HepG2 (cell line): ENCODE results near the gene SC5D. TPM values are rescaled to one million over a fixed set of nuclear protein-coding genes. Genes with fewer than 3 reads are reported as not detected.

Experiments
- ADNP ChIP-seq: sonication (generic); formaldehyde crosslinking; IDR thresholded peaks from 2 replicates; pipeline ENCODE4 v1.4.0; 2020; ENCODE audit warnings: missing genetic modification reagents
- AGO1 ChIP-seq: fragments of 200-400 bp; formaldehyde crosslinking; IDR thresholded peaks from 2 replicates; pipeline ENCODE4 v1.6.1; 2017; ENCODE audit warnings: mild to moderate bottlenecking, low read depth, low read length, moderate library complexity; ENCODE audit not compliant: poor library complexity, severe bottlenecking
- EED ChIP-seq: sonication (generic); formaldehyde crosslinking; IDR thresholded peaks from 2 replicates; pipeline ENCODE4 v1.5.0; 2020; ENCODE audit warnings: mild to moderate bottlenecking, missing genetic modification reagents
- EHMT2 ChIP-seq: fragments of 200-600 bp; sonication (generic); IDR thresholded peaks from 2 replicates; pipeline ENCODE4 v1.7.0; 2017; ENCODE audit warnings: antibody characterized with exemption, low read depth, low read length, borderline replicate concordance
- ELF3 ChIP-seq: IDR thresholded peaks from 2 replicates; pipeline ENCODE4 v1.6.1; 2016; ENCODE audit warnings: missing genetic modification reagents, missing compliant biosample characterization
- HDAC1 ChIP-seq: sonication (generic); formaldehyde crosslinking; IDR thresholded peaks from 2 replicates; pipeline ENCODE4 v1.5.1; 2020; ENCODE audit warnings: mild to moderate bottlenecking, missing genetic modification reagents
- HOMEZ ChIP-seq: IDR thresholded peaks from 2 replicates; pipeline ENCODE4 v1.6.1; 2016; ENCODE audit warnings: low read depth
- IRX3 ChIP-seq: sonication (generic); formaldehyde crosslinking; IDR thresholded peaks from 2 replicates; pipeline ENCODE4 v1.8.1; 2023; ENCODE audit warnings: mild to moderate bottlenecking, low read depth, missing genetic modification reagents, borderline replicate concordance
- JUND ChIP-seq: sonication (generic); formaldehyde crosslinking; IDR thresholded peaks from 2 replicates; pipeline ENCODE4 v1.8.0; 2022; ENCODE audit warnings: mild to moderate bottlenecking, missing genetic modification reagents
- KDM6A ChIP-seq: IDR thresholded peaks from 2 replicates; pipeline ENCODE4 v1.6.1; 2016; ENCODE audit warnings: low read depth
- KLF6 ChIP-seq: IDR thresholded peaks from 2 replicates; pipeline ENCODE4 v1.8.0; 2016; ENCODE audit warnings: missing biosample characterization, missing genetic modification reagents
- KLF9 ChIP-seq: IDR thresholded peaks from 2 replicates; pipeline ENCODE4 v1.6.1; 2016; ENCODE audit warnings: low read depth
- MAZ ChIP-seq, 2 experiments: sonication (generic) in 1 of 2; formaldehyde crosslinking in 1 of 2; IDR thresholded peaks; 2 replicates each; pipeline versions ENCODE4 v1.5.0 to v1.6.1; 2012 to 2020; ENCODE audit warnings: low read depth in 2 of 2, mild to moderate bottlenecking in 2 of 2, borderline replicate concordance in 1 of 2, improper control_type of control experiment in 1 of 2, low read length in 1 of 2, missing genetic modification reagents in 1 of 2, moderate library complexity in 1 of 2
- NR0B2 ChIP-seq: sonication (generic); formaldehyde crosslinking; IDR thresholded peaks from 2 replicates; pipeline ENCODE4 v1.4.0; 2020; ENCODE audit warnings: mild to moderate bottlenecking, missing genetic modification reagents
- PHB2 ChIP-seq: fragments of 450-650 bp; IDR thresholded peaks from 2 replicates; pipeline ENCODE4 v1.6.1; 2018; ENCODE audit not compliant: partially characterized antibody
- PITX1 ChIP-seq: sonication (generic); formaldehyde crosslinking; IDR thresholded peaks from 2 replicates; pipeline ENCODE4 v1.5.1; 2020; ENCODE audit warnings: mild to moderate bottlenecking, missing genetic modification reagents
- POLR2G ChIP-seq: fragments of 200-400 bp; formaldehyde crosslinking; IDR thresholded peaks from 2 replicates; pipeline ENCODE4 v1.6.1; 2018; ENCODE audit warnings: mild to moderate bottlenecking, low read depth, low read length, moderate library complexity
- SALL1 ChIP-seq: sonication (generic); formaldehyde crosslinking; IDR thresholded peaks from 2 replicates; pipeline ENCODE4 v1.8.0; 2022; ENCODE audit warnings: mild to moderate bottlenecking, missing genetic modification reagents
- SMARCE1 ChIP-seq: fragments of 450-650 bp; IDR thresholded peaks from 2 replicates; pipeline ENCODE4 v1.6.1; 2017; ENCODE audit warnings: borderline replicate concordance
- TAF1 ChIP-seq: sonication (generic); formaldehyde crosslinking; IDR thresholded peaks from 2 replicates; pipeline ENCODE4 v1.4.0; 2020; ENCODE audit warnings: missing genetic modification reagents
- TFDP1 ChIP-seq: IDR thresholded peaks from 2 replicates; pipeline ENCODE4 v1.6.1; 2016; ENCODE audit warnings: missing compliant biosample characterization, missing genetic modification reagents, borderline replicate concordance
- ZEB1 ChIP-seq: IDR thresholded peaks from 2 replicates; pipeline ENCODE4 v1.6.1; 2012; ENCODE audit warnings: mild to moderate bottlenecking, low read depth, inconsistent platforms; ENCODE audit not compliant: insufficient replicate concordance
- ZFP37 ChIP-seq: sonication (generic); formaldehyde crosslinking; IDR thresholded peaks from 2 replicates; pipeline ENCODE4 v1.4.0; 2020; ENCODE audit warnings: missing genetic modification reagents, borderline replicate concordance
- ZNF430 ChIP-seq: sonication (generic); formaldehyde crosslinking; IDR thresholded peaks from 2 replicates; pipeline ENCODE4 v1.9.0; 2021; ENCODE audit warnings: mild to moderate bottlenecking, missing genetic modification reagents
- ZNF597 ChIP-seq: sonication (generic); formaldehyde crosslinking; IDR thresholded peaks from 2 replicates; pipeline ENCODE4 v1.5.0; 2020; ENCODE audit warnings: missing genetic modification reagents
- ZNF691 ChIP-seq: sonication (generic); formaldehyde crosslinking; IDR thresholded peaks from 2 replicates; pipeline ENCODE4 v1.4.0; 2020; ENCODE audit warnings: missing genetic modification reagents, low read depth, mild to moderate bottlenecking, borderline replicate concordance
- ZNF816 ChIP-seq: sonication (generic); formaldehyde crosslinking; IDR thresholded peaks from 2 replicates; pipeline ENCODE4 v1.8.0; 2022; ENCODE audit warnings: missing genetic modification reagents, mild to moderate bottlenecking, borderline replicate concordance
- polyA plus RNA-seq, 8 experiments: library from polyadenylated mRNA; depleted of rRNA in 3 of 8; stranded (reverse) in 7 of 8; unstranded in 1 of 8; fragments of >200 nt; fragmentation: Illumina TruSeq in 4 of 8; extraction: Trizol in 4 of 8; gene quantifications; 2 replicates each; pipeline versions ENCODE4 v1.2.1 to v1.2.3, GENCODE V29; 2011 to 2016; ENCODE audit warnings: low read depth in 4 of 8, missing spikeins in 1 of 8, mixed read lengths in 1 of 8; ENCODE audit not compliant: insufficient read depth in 1 of 8
- total RNA-seq, 5 experiments: library from RNA; depleted of rRNA; stranded (reverse); fragments of >200 nt; fragmentation: Illumina TruSeq; extraction: Trizol; gene quantifications; 2 replicates each; pipeline ENCODE4 v1.2.3, GENCODE V29; 2016; ENCODE audit warnings: low read depth in 1 of 5

SC5D gene
- total and polyA plus RNA-seq, 2 of the 13 experiments (the other 11 are each of a cell fraction or from before 2014, with no cell fraction given): 84.4 to 155 TPM

- no peak for TF ChIP-seq TFDP1 (CRISPR knock-in tag)
- TF ChIP-seq ELF3: no peak
- TF ChIP-seq NR0B2 (CRISPR knock-in tag): no peak
- TF ChIP-seq ZNF597: no peak
- TF ChIP-seq ADNP: no peak
- no peak for TF ChIP-seq POLR2G
- no peak for TF ChIP-seq EED (CRISPR knock-in tag)
- TF ChIP-seq ZNF691 (CRISPR knock-in tag): no peak
- peak; percentile 53; the same call in 1 of the 2 replicates for TF ChIP-seq ZNF430 (CRISPR knock-in tag)
- no peak for TF ChIP-seq ZEB1
- no peak for TF ChIP-seq KLF6
- no peak for TF ChIP-seq EHMT2
- TF ChIP-seq MAZ (IDR thresholded peaks at IDR 0.05; ENCODE audit: borderline replicate concordance, low read depth, low read length): no peak
- no peak for TF ChIP-seq MAZ (CRISPR knock-in tag; IDR thresholded peaks at IDR 0.05; ENCODE audit: low read depth)
- no peak for TF ChIP-seq HOMEZ
- TF ChIP-seq TAF1 (CRISPR knock-in tag): no peak
- no peak for TF ChIP-seq KDM6A
- no peak for TF ChIP-seq IRX3 (CRISPR knock-in tag)
- TF ChIP-seq ZFP37 (CRISPR knock-in tag): no peak
- no peak for TF ChIP-seq ZNF816 (CRISPR knock-in tag)
- no peak for TF ChIP-seq SMARCE1
- no peak for TF ChIP-seq SALL1
- no peak for TF ChIP-seq KLF9 (CRISPR knock-in tag)
- no peak for TF ChIP-seq AGO1
- no peak for TF ChIP-seq PITX1
- 0 out of 2 replicates have a peak, but pooled peaks have one; percentile 37 for TF ChIP-seq JUND (CRISPR knock-in tag)
- no peak for TF ChIP-seq HDAC1 (CRISPR knock-in tag)
- TF ChIP-seq PHB2: no peak
Measured at GRCh38 chr11:121291896-121292494, 576 bp upstream of the SC5D start (continued).
